ENCODE measurements around the gene ILRUN.
A peak's percentile ranks its signal among the peaks of the same experiment; 100 is the strongest.
"Not testable (repeated sequence)": the region's sequence is repeated elsewhere in the genome, so short reads cannot be mapped to it uniquely, and the experiment has no call there.

Gene ILRUN

DNA sequence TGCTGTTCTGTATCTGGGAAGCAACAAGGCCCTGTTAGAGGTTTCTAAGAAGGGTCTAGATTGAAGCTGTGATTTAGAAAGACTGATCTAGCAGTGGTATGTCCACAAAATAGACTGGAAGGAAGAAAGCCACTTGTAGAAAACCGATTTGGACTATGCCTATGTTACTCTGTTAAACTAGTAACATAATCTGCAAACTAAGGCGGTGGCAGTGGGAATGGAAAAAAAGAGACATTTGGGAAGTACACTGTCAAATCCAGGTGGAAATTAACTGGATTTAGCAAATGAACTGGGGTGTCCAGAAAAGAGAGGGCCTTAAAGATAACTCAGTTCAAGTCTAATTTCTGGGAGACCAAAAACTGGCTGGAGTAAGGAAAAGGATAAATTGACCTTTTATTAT lies 11.6 kb downstream of the ILRUN start:
- ATAC-seq (ENCODE audit: low read depth) (no peak), DNase-seq (ENCODE audit: low spot score) (no peak)
- no peaks in the 10 kb centered on the region for H3K9me3 ChIP-seq (ENCODE audit: severe bottlenecking)
- peaks cover 7% of the 10 kb centered on the region; the same call in 1 of the 2 replicates for H3K36me3 ChIP-seq (ENCODE audit: low read depth)
- TF ChIP-seq, protein P1, sequence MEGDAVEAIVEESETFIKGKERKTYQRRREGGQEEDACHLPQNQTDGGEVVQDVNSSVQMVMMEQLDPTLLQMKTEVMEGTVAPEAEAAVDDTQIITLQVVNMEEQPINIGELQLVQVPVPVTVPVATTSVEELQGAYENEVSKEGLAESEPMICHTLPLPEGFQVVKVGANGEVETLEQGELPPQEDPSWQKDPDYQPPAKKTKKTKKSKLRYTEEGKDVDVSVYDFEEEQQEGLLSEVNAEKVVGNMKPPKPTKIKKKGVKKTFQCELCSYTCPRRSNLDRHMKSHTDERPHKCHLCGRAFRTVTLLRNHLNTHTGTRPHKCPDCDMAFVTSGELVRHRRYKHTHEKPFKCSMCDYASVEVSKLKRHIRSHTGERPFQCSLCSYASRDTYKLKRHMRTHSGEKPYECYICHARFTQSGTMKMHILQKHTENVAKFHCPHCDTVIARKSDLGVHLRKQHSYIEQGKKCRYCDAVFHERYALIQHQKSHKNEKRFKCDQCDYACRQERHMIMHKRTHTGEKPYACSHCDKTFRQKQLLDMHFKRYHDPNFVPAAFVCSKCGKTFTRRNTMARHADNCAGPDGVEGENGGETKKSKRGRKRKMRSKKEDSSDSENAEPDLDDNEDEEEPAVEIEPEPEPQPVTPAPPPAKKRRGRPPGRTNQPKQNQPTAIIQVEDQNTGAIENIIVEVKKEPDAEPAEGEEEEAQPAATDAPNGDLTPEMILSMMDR (IDR thresholded peaks at IDR 0.05; ENCODE audit: poor library complexity, severe bottlenecking): no peak
- H3K27me3 ChIP-seq (ENCODE audit: insufficient read depth, poor library complexity, severe bottlenecking): no peaks in the 10 kb centered on the region
- H3K27ac ChIP-seq (ENCODE audit: poor library complexity, severe bottlenecking): no peak overlapping the region
- H3K4me3 ChIP-seq (ENCODE audit: severe bottlenecking): no peak overlapping the region
- peaks cover 12% of the 10 kb centered on the region for H3K4me1 ChIP-seq (ENCODE audit: insufficient read depth, poor library complexity, severe bottlenecking)

DNA sequence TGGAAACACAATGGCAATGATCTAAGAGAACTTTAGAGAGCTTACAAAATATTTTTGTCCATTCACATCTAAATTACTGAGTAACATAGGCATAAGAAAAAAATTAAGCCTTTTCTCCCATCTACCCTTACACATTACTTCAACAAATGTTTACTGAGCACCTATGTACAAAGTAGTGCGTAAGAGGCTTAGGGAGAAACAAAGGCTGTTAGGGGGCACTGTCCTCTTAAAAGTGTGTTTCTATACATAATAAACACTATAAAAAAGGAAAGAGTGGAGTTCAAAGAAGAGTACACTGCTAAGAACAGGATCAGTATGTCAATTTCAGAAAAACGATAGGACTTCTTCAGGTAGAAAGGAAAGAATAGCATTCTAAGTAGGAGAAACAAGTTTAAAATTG lies 12.2 kb downstream of the ILRUN start:
- Histone ChIP-seq H3K27me3 (ENCODE audit: insufficient read depth, poor library complexity, severe bottlenecking) (no peaks in the 10 kb centered on the region), H3K4me1 (ENCODE audit: insufficient read depth, poor library complexity, severe bottlenecking) (peaks cover 12% of the 10 kb centered on the region), H3K9me3 (ENCODE audit: severe bottlenecking) (no peaks in the 10 kb centered on the region), H3K27ac (ENCODE audit: poor library complexity, severe bottlenecking) (no peak overlapping the region), H3K4me3 (ENCODE audit: severe bottlenecking) (no peak overlapping the region), H3K36me3 (ENCODE audit: low read depth) (peaks cover 4% of the 10 kb centered on the region; the same call in 1 of the 2 replicates)
- ATAC-seq (ENCODE audit: low read depth): no peak
- DNase-seq (ENCODE audit: low spot score): no peak
- TF ChIP-seq, protein P1 (IDR thresholded peaks at IDR 0.05; ENCODE audit: poor library complexity, severe bottlenecking): no peak

DNA sequence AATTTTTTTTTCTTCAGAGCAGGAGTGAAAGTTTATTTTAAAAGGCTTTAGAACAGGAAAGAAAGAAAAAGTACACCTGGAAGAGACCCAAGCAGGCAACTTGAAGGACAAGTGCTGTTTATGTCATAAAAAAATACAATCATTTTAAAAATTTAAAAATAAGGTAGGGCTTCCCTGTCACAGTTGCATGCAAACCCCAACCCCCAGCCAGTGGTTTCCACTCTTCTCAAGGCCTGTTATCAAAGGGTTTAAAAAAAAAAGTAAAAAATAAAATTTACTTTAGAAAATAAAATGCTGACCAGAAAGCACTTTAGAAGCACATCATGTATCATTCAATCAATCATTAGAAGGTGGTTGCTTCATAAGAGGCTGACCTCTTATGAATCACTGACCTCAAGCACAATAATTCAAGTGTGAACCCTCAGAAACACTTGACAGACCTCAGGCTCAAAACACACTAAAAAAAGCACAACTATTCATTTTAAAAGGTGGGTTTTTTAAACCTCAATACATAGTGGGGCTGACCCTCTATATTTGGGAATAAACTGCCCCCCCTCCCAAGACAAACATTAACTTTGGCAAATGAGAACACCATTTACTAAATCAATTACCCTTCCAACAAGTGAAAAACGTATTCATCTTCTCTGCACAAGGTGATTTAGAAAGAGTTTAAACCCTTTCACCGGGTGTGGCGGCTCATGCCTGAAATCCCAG lies 15.6 kb downstream of the ILRUN start:
- TF ChIP-seq, protein P1 (IDR thresholded peaks at IDR 0.05; ENCODE audit: poor library complexity, severe bottlenecking): no peak
- no peaks in the 10 kb centered on the region for H3K9me3 ChIP-seq (ENCODE audit: severe bottlenecking)
- peak overlapping the region; percentile 62 for H3K27ac ChIP-seq (ENCODE audit: poor library complexity, severe bottlenecking)
- H3K4me1 ChIP-seq (ENCODE audit: insufficient read depth, poor library complexity, severe bottlenecking): peaks cover 12% of the 10 kb centered on the region
- H3K4me3 ChIP-seq (ENCODE audit: severe bottlenecking): no peak overlapping the region
- ATAC-seq (ENCODE audit: low read depth) (peak; percentile 89), DNase-seq (ENCODE audit: low spot score) (no peak)
- H3K27me3 ChIP-seq (ENCODE audit: insufficient read depth, poor library complexity, severe bottlenecking): no peaks in the 10 kb centered on the region
- H3K36me3 ChIP-seq (ENCODE audit: low read depth): no peaks in the 10 kb centered on the region

DNA sequence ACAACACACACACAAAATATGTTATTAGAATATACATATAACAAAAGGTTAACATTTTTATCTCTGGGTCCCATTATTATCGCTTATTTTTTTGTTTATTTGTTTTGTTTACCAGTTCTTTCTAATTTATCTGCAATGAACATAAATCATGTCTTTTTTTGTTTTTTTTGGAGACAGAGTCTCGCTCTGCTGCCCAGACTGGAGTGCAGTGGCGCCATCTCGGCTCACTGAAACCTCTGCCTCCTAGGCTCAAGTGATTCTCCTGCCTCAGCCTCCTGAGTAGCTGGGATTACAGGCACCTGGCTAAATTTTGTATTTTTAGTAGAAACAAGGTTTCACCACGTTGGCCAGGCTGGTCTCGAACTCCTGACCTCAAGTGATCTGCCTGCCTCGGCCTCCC lies 16.3 kb downstream of the ILRUN start:
- not testable (repeated sequence) for H3K27me3 ChIP-seq (ENCODE audit: insufficient read depth, poor library complexity, severe bottlenecking); H3K9me3 ChIP-seq (ENCODE audit: severe bottlenecking); H3K36me3 ChIP-seq (ENCODE audit: low read depth); H3K4me3 ChIP-seq (ENCODE audit: severe bottlenecking); ATAC-seq (ENCODE audit: low read depth); DNase-seq (ENCODE audit: low spot score)
- Histone ChIP-seq H3K27ac (ENCODE audit: poor library complexity, severe bottlenecking) (peak overlapping the region; percentile 62), H3K4me1 (ENCODE audit: insufficient read depth, poor library complexity, severe bottlenecking) (peaks cover 12% of the 10 kb centered on the region)

DNA sequence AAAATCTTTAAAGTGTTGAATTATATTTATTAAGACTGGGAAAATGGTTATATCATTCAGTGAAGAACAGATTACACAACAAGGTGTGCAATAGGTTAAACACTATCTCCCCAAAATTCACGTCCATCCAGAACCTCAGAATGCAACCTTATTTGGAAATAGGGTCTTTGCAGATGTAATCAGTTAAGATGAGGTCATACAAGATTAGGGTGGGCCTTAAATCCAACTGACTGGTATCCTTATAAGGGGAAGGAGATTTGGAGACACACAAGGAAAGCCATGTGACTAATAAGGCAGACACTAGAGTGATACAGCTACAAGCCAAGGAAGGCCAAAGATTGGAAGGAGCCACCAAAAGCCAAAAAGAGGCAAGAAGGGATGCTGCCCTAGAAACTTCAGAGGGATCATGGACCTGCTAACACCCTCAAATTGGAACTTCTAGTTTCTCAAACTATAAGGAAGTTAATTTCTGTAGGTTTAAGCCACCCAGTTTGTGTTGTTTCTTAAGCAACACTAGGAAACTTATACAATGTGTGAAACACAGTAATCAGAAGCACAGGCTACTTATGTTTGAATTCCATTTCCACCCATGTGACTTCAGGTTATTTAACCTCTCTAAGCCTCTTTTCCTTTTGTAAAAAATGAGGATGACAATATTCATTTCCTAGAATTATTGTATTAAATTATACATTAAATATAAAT lies 16.9 kb downstream of the ILRUN start:
- Histone ChIP-seq H3K27me3 (ENCODE audit: insufficient read depth, poor library complexity, severe bottlenecking) (no peaks in the 10 kb centered on the region), H3K9me3 (ENCODE audit: severe bottlenecking) (no peaks in the 10 kb centered on the region), H3K4me3 (ENCODE audit: severe bottlenecking) (no peak overlapping the region), H3K4me1 (ENCODE audit: insufficient read depth, poor library complexity, severe bottlenecking) (peaks cover 12% of the 10 kb centered on the region), H3K27ac (ENCODE audit: poor library complexity, severe bottlenecking) (peak overlapping the region; percentile 62), H3K36me3 (ENCODE audit: low read depth) (no peaks in the 10 kb centered on the region)
- TF ChIP-seq, protein P1 (IDR thresholded peaks at IDR 0.05; ENCODE audit: poor library complexity, severe bottlenecking): no peak
- no peak for ATAC-seq (ENCODE audit: low read depth)
- DNase-seq (ENCODE audit: low spot score): no peak
